Stimulated activated CD4-positive, alpha-beta T cell treated with anti-CD3 and anti-CD28 coated beads, Interleukin-2, amount 100 ng/mL, for 48 hours (primary cell): ENCODE measurements around the gene GRK3.
A peak's percentile ranks its signal among the peaks of the same experiment; 100 is the strongest.
"Not testable (repeated sequence)": the region's sequence is repeated elsewhere in the genome, so short reads cannot be mapped to it uniquely, and the experiment has no call there.

Experiments
- DNase-seq, 2 donors: peaks; one replicate each; pipeline ENCODE4 v3.0.0-alpha.2; 2020

The GRK3 gene

DNA sequence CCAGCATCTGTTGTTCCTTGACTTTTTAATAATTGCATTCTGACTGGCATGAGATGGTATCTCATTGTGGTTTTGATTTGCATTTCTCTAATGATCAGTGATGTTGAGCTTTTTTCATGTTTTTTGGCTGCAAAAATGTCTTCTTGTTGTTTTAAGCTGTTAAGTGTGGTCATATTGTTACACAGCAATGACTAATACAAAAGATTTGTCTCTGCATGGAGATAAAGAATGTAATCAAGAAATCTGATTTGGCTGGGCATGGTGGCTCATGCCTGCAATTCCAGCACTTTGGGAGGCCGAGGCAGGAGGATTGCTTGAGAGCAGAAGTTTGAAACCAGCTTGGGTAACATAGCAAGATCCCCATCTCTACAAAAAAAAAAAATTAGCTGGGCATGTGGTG lies 12.1 kb upstream of the GRK3 start:
- not testable (repeated sequence) for DNase-seq

GRCh38 chr22:25553131-25553530 lies 11.3 kb upstream of the GRK3 start:
- no peak for DNase-seq

- DNase-seq = no peak
Observed at GRCh38 chr22:25554238-25554671, 10.2 kb upstream of the GRK3 start.

DNA sequence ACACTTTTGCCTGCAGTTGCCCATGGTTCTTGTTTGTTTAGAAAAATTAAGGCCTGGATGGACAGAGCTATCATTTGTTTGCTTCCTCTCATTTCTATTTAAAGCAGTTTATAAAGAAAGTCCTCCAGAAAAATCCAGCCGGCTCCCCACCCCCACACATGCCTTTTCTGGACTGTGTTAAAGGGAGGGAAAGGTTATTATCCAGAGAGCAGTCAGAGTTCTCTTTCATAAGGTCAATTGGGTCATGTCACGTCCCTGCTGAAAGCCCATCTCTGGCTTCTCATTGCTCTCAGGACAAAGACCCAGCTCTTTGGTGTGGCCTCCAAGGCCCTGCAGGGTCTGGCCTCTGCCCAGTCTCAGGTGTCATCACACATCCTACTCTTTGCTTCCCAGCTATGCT lies 9.8 kb upstream of the GRK3 start:
- no peak for DNase-seq

- no peak for DNase-seq
Observed at GRCh38 chr22:25555586-25555985, 8.9 kb upstream of the GRK3 start.

DNA sequence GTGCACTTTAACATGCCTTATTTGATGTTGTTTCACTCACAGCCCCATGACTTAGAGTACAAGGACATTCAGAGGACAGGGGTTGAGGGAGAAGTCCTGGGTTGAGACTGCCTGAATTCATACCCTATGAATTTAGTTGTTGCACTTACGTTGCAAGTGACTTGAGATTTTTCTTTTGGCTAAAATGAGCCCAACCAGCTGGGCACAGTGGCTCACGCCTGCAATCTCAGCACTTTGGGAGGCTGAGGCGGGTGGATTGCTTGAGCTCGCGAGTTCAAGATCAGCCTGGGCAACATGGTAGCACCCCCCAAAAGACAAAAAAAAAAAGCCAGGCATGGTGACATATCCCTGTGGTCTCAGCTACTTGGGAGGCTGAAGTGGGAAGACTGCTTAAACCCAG lies 7.3 kb upstream of the GRK3 start:
- no peak for DNase-seq

GRCh38 chr22:25558341-25558740 lies 6.1 kb upstream of the GRK3 start:
- DNase-seq = no peak

- DNase-seq = not testable (repeated sequence)
Observed at GRCh38 chr22:25559910-25560309, 4.6 kb upstream of the GRK3 start.

GRCh38 chr22:25561182-25561581 lies 3.3 kb upstream of the GRK3 start:
- DNase-seq = not testable (repeated sequence)

DNA sequence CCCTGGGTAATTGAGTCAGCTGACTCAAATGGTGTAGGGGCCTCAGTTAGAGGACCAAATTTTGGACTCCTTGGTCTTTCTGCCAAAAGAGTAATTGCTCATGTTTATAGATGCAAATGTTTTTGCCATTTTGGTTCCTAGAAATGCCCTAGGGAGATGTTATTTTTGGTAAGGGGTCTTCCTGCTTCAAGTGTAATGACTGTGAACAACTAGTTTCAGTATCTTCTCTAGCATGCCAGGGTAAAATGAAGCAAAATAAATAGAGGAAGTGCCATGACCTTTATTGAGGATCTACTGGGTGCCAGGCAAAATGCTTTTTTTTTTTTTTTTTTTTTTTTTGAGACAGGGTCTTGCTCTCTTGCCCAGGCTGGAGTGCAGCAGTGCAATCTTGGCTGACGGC lies 2.5 kb upstream of the GRK3 start:
- not testable (repeated sequence) for DNase-seq

DNA sequence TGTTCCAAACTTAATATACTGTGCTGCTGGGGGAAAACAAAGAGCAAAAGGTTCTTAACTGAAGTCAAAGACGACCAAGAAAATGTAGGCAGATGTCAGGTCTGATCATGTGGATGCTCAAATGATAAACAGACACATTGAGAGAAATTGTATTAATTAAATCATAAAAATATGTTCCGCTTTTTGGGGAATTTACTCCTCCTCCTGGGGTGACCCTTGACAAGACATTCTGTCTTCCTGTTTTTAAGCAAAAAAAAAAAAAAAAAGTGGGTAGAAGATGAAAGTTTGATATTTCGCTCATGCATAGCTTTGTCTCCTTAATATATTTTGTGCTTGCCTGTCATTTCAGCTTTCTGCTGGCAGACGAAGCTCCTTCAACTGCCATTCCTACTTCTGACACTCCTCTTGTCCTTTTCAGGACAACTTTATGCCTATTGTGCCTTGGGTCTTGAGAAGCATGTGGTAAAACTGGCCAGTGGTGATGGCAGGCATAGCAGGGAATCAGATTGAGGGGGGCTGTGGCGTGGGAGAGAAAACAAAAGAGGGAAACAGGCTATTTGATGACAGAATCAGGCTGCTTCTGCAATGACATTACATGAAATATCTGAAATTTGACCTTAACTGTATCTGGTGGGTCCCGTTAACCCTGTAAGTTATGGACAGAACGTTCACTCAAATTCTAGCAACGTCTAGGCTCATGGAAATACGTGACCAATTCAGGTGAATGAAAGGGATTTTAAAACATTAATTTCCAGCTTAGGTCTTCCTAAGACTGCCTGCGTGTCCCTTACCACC lies 1.3 kb upstream of the GRK3 start:
- not testable (repeated sequence) for DNase-seq

DNA sequence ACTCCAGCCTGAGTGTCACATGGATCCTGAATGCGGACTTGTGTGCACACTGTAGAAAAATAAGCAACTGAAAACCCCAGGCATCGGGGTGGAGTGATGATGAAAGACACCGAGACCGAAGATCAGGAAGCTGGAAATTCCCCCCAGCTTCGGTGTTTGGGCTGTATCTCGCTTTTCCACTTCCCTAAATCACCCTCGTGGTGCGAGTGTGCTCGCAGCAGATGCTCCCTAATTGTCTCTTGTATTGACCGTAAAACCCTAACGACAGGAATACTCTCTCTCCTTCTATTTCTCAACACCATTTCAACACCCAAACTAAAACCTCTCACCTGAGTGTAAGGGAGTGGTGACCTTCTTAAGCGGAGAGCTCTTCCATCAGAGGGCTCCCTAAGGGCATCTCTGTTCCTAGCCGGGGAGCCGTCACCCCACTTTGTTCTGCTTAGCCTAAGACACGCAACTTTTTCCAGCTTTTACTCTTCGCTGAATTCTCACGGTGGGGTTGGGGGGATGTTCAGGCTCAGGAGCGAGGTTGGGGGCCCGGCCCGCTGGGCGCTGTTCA lies 635 bp upstream of the GRK3 start:
- peak in 1 of 2 donors; percentile 11 for DNase-seq

DNA sequence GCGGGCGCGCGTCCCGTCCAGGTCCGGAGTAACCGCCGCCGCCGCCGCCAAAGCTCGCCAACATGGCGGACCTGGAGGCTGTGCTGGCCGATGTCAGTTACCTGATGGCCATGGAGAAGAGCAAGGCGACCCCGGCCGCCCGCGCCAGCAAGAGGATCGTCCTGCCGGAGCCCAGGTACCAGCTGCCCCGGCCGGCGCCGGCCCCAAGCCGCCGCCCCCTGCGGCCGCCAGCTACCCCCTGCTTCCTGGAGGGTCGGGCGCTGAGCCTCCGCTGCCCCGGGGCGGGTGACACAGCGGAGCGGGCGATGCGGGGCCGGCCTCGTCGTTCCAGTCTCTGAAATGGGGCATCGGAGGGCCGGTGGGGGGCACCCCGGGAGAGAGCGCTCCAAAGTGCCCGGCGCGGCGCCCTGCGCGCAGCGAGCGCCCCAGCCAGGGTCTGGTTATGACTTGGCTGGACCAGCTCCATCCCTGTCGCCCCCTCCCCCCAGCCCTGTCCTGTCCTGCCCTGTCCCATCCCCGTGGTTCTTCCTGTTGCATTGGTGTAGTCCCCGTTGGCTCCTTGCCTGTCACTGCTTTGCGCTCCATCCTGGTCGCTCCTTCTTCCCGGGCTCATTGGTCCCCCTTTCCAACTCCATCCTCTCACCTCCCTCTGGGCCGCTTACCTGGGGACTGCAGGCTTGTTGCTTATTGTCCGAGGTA lies 653 bp downstream of the GRK3 start:
- peak in 1 of 2 donors; percentile 7 for DNase-seq

DNA sequence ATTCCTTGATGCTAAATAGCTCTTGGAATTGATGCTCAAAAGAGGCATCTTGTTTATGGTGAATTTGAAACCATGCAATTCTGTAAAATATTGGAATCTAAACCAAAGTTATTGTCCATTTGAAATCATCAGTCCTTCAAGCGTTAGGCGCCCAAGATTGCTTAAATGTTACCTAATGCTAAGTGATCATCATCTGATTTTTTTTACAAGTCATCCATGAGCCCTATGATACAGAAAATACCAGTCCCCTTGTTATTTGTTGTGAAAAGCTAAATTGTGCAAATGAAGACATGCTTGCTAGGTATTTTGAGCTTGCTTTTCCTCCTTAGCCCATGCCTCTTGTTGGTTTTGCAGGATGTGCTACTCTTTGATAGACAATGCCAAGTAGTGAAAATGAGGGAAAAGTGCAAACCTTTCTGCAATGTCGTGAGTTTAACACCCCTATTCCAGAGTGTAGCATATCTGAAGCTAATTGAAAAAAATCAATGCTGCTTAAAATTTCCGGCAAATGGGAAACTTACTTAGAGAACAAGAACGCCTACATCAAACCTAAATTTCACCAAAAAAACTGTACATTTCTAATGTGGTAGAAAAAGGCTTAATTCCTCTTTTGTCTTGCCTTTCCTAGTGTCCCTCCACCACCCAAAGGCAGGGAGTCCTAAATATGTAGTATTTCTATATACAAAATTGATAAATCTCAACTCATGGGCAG lies 1.9 kb downstream of the GRK3 start:
- no peak for DNase-seq

DNA sequence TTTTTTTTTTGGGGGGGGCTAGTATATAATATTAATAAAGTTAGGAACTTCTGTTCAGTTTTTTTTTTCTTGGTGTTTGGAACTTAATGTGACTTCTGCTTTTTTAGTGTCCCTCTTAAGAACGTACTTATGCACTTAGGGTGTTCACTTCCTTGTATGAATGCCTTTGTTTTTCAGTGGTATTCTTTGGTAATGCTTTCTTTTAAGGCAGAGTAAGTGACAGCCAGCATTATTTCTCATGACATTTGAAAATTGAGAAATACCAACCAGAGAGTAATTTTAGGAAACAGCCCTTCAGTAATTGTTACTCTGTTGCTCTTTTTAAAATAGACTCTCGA lies 2.4 kb downstream of the GRK3 start:
- DNase-seq = no peak

DNA sequence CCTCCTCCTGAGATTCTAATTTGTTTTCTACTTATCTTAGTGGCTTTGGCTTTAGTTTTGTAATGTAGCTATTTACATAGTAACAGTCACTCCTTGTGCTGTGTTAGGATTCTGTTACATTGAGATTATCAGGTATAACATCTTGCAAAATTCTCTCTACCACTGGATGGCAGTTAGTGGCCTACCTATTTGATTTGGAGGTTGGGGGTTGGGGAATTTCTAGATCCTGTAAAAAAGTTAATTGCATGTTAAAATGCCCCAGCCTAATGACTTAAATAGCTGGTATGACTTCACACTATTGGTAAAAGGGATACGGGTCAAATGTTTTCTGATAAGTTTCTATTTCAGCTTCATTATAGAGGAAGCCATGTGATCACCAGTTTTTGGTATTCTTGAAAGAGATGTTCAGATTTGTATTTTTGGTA lies 2.8 kb downstream of the GRK3 start:
- DNase-seq = no peak

DNA sequence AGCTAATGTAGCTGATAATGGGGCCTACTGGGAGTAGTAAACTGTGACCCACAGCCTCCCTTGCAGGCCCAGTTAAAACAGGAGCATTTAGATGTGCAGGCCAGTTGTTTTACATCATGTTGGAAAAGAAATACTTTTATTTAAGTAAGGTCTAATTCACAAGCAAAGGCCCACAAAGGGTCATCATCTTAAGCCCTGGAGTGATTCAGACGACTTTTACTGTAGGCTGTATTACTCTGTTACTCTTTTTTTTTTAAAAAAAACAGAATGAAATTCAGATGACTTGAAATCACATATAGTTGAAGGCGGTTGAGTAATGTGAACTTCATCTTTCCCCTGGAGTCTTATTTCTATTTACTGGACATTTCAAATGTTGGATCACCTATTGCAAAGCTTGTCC lies 3.6 kb downstream of the GRK3 start:
- not testable (repeated sequence) for DNase-seq

GRCh38 chr22:25569361-25569760 lies 4.9 kb downstream of the GRK3 start:
- DNase-seq = no peak

GRCh38 chr22:25569983-25570382 lies 5.5 kb downstream of the GRK3 start:
- no peak for DNase-seq

DNA sequence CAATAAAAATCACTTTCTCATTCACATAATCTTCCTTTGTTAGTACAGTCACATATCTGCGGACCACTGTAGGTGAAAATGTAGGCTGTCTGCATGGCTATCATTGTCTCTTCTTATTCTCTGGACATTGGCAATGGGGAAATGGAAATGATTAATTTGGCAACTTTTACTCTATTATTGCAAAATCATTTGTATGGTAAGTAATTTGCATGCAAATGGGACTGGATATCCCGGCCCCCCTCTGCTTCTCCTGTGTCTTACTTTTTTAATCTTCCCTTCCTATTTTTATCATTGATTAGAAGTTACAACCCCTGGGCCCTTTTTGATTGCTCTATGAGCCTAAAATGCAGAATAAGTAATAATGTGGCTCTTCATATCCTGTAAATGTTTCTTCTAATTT lies 6.0 kb downstream of the GRK3 start:
- DNase-seq = no peak

GRCh38 chr22:25571969-25572707 lies 7.7 kb downstream of the GRK3 start:
- not testable (repeated sequence) for DNase-seq

GRCh38 chr22:25572708-25573171 lies 8.3 kb downstream of the GRK3 start:
- DNase-seq = no peak

DNA sequence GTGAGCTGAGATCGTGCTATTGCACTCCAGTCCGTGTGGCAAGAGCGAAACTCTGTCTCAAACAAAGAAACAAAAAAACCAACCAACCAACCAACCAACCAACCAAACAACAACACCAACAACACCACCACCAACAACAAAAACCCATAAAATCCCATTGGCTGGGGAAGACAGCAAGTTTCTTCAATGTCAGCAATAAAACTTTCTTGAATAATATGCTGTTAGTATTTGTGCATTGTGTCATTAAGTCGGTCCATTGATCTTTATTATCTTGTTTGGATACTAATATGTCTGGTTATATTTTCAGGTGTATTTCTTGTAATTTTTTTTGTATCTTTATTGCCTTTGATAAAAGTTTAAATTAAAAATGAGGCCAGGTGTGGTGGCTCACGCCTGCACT lies 9.4 kb downstream of the GRK3 start:
- DNase-seq = no peak
